Measurements from ENCODE around the gene SLC35E2B. TPM values are rescaled to one million over a fixed set of nuclear protein-coding genes. Genes with fewer than 3 reads are reported as not detected.

SLC35E2B gene
- total and polyA plus RNA-seq, 2 of the 13 experiments (the other 11 are each of a cell fraction or from before 2014, with no cell fraction given), result 14.1 to 19.7 TPM

DNA sequence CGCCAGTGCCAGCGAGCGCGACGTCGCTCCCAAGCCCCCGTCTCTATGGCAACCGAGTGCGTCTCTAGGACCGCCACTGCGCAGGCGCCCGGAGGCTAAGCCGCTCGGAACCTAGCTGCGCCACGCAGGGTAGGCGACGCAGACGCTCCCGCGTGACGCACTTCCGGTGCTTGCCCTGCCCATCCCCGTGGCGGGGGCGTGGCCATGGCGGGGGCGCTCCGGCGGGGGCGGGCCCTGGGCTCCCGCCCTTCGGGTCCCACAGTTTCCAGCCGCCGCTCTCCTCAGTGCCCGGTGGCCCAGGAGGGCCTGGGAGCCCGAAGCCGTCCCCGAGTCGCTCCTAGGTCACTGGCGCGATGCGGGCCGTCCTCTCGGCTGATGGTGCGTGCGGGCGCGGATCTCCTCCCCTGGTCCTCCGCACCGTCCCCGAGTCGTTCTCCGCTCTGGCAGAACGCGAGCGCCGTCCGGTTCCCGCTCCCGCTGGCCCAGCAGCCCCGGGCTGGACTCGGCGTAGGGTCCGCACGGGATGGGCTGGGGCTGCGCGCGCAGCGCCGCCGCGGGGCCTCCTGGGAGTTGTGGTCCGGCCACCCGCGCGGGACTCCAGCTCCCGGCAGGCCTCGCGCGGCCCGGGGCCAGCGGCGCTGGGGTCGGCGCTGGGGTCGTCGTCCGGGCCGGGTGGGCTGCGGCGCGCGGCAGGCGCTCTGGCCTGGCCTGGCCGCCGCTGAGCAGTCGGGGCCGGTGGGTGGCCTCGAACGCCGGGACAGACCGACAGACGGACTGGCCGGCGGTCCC, 77.1 kb downstream of the SLC35E2B start, which contains the start of gene MIB2 (continued):
- TF ChIP-seq, protein P1, sequence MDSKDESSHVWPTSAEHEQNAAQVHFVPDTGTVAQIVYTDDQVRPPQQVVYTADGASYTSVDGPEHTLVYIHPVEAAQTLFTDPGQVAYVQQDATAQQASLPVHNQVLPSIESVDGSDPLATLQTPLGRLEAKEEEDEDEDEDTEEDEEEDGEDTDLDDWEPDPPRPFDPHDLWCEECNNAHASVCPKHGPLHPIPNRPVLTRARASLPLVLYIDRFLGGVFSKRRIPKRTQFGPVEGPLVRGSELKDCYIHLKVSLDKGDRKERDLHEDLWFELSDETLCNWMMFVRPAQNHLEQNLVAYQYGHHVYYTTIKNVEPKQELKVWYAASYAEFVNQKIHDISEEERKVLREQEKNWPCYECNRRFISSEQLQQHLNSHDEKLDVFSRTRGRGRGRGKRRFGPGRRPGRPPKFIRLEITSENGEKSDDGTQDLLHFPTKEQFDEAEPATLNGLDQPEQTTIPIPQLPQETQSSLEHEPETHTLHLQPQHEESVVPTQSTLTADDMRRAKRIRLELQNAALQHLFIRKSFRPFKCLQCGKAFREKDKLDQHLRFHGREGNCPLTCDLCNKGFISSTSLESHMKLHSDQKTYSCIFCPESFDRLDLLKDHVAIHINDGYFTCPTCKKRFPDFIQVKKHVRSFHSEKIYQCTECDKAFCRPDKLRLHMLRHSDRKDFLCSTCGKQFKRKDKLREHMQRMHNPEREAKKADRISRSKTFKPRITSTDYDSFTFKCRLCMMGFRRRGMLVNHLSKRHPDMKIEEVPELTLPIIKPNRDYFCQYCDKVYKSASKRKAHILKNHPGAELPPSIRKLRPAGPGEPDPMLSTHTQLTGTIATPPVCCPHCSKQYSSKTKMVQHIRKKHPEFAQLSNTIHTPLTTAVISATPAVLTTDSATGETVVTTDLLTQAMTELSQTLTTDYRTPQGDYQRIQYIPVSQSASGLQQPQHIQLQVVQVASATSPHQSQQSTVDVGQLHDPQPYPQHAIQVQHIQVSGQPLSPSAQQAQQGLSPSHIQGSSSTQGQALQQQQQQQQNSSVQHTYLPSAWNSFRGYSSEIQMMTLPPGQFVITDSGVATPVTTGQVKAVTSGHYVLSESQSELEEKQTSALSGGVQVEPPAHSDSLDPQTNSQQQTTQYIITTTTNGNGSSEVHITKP (CRISPR knock-in tag; IDR thresholded peaks at IDR 0.05; ENCODE audit: low read depth), result no peak
- TF ChIP-seq, protein P2, sequence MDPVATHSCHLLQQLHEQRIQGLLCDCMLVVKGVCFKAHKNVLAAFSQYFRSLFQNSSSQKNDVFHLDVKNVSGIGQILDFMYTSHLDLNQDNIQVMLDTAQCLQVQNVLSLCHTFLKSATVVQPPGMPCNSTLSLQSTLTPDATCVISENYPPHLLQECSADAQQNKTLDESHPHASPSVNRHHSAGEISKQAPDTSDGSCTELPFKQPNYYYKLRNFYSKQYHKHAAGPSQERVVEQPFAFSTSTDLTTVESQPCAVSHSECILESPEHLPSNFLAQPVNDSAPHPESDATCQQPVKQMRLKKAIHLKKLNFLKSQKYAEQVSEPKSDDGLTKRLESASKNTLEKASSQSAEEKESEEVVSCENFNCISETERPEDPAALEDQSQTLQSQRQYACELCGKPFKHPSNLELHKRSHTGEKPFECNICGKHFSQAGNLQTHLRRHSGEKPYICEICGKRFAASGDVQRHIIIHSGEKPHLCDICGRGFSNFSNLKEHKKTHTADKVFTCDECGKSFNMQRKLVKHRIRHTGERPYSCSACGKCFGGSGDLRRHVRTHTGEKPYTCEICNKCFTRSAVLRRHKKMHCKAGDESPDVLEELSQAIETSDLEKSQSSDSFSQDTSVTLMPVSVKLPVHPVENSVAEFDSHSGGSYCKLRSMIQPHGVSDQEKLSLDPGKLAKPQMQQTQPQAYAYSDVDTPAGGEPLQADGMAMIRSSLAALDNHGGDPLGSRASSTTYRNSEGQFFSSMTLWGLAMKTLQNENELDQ (CRISPR knock-in tag; IDR thresholded peaks at IDR 0.05; ENCODE audit: borderline replicate concordance), result no peak
- TF ChIP-seq ZC3H4 (CRISPR knock-in tag; IDR thresholded peaks at IDR 0.05; ENCODE audit: borderline replicate concordance) (no peak), ZSCAN20 (CRISPR knock-in tag; IDR thresholded peaks at IDR 0.05; ENCODE audit: borderline replicate concordance) (no peak), ZNF136 (CRISPR knock-in tag; IDR thresholded peaks at IDR 0.05; ENCODE audit: low read depth) (peak; percentile 29; the same call in 1 of the 2 replicates), SRY (CRISPR knock-in tag; IDR thresholded peaks at IDR 0.05) (peak; percentile 61; the same call in 1 of the 2 replicates), SRSF1 (optimal IDR thresholded peaks at IDR 0.05; ENCODE audit: low read depth, low read length) (peak; percentile 85), ZNF510 (CRISPR knock-in tag; IDR thresholded peaks at IDR 0.05; ENCODE audit: low read depth) (peak; percentile 74; the same call in 1 of the 2 replicates), ZNF546 (CRISPR knock-in tag; conservative IDR thresholded peaks at IDR 0.05) (peak; percentile 89), POLR2AphosphoS2 (IDR thresholded peaks at IDR 0.05; ENCODE audit: low read depth, low read length) (no peak), CCAR2 (optimal IDR thresholded peaks at IDR 0.05; ENCODE audit: low read depth, low read length) (no peak), GABPB1 (CRISPR knock-in tag; IDR thresholded peaks at IDR 0.05) (peak; percentile 98), PHF5A (CRISPR knock-in tag; IDR thresholded peaks at IDR 0.05; ENCODE audit: low read depth, unreplicated experiment) (no peak), SMAD3 (CRISPR knock-in tag; IDR thresholded peaks at IDR 0.05) (no peak), KDM2A (CRISPR knock-in tag; IDR thresholded peaks at IDR 0.05; ENCODE audit: borderline replicate concordance, low read depth) (peak; percentile 77), ATF1 (CRISPR knock-in tag; IDR thresholded peaks at IDR 0.05) (peak; percentile 87), ZNF121 (CRISPR knock-in tag; IDR thresholded peaks at IDR 0.05) (no peak), RFX1 (IDR thresholded peaks at IDR 0.05) (peak; percentile 94), ZNF780A (CRISPR knock-in tag; IDR thresholded peaks at IDR 0.05) (no peak), BCL6 (CRISPR knock-in tag; IDR thresholded peaks at IDR 0.05) (0 out of 2 replicates have a peak, but pooled peaks have one; percentile 7)
- TF ChIP-seq, protein P3, sequence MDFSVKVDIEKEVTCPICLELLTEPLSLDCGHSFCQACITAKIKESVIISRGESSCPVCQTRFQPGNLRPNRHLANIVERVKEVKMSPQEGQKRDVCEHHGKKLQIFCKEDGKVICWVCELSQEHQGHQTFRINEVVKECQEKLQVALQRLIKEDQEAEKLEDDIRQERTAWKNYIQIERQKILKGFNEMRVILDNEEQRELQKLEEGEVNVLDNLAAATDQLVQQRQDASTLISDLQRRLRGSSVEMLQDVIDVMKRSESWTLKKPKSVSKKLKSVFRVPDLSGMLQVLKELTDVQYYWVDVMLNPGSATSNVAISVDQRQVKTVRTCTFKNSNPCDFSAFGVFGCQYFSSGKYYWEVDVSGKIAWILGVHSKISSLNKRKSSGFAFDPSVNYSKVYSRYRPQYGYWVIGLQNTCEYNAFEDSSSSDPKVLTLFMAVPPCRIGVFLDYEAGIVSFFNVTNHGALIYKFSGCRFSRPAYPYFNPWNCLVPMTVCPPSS (IDR thresholded peaks at IDR 0.05), result no peak
- TF ChIP-seq, protein P4, sequence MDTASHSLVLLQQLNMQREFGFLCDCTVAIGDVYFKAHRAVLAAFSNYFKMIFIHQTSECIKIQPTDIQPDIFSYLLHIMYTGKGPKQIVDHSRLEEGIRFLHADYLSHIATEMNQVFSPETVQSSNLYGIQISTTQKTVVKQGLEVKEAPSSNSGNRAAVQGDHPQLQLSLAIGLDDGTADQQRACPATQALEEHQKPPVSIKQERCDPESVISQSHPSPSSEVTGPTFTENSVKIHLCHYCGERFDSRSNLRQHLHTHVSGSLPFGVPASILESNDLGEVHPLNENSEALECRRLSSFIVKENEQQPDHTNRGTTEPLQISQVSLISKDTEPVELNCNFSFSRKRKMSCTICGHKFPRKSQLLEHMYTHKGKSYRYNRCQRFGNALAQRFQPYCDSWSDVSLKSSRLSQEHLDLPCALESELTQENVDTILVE (CRISPR knock-in tag; IDR thresholded peaks at IDR 0.05), result peak; percentile 46; the same call in 1 of the 2 replicates

All from HepG2 (cell line).